GM12891 (cell line): Measurements from ENCODE around the gene NECTIN1.

Source experiments
- POLR2A ChIP-seq: IDR thresholded peaks from 2 replicates; pipeline ENCODE4 v1.6.1; 2011; ENCODE audit warnings: low read depth, low read length, control low read depth
- POLR2AphosphoS5 ChIP-seq: IDR thresholded peaks from 2 replicates; pipeline ENCODE4 v1.6.1; 2011; ENCODE audit warnings: low read depth, low read length, control low read depth
- TAF1 ChIP-seq: IDR thresholded peaks from 2 replicates; pipeline ENCODE4 v1.6.1; 2011; ENCODE audit warnings: low read depth, low read length, control low read depth

DNA sequence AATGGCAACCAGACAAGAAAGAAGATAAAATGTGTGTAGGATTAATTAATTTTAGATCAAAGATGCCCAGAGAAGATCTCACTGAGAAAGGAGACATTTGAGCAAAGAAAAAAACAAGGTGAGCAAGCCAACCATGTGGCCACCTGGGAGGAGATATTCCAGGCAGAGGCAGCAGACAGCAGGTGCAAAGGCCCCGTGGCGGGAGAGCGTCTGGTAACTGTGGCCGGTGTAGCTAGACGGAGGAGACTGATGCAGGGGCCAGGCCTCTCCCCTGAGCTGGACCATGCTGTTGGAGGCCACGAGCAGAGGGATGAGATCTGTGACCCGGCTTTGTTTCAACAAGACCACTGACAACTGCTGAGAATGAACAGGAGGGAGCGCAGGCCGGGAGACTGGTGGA is 23.6 kb downstream of the NECTIN1 start:
- TF ChIP-seq POLR2A (no peak), POLR2AphosphoS5 (no peak), TAF1 (no peak)
